NCI-H82 (cell line): ENCODE results near the gene WDR74.

ENCODE experiments used
- DNase-seq: peaks from one replicate; lab custom pipeline; 2025; lab: John Stamatoyannopoulos, UW

Gene WDR74

GRCh38 chr11:62792202-62792575 lies 47.2 kb downstream of the WDR74 start:
- DNase-seq = peak; percentile 73

- peak; percentile 84 for DNase-seq
These were observed 47.7 kb downstream of the WDR74 start, which contains the start of gene TMEM223 for GRCh38 chr11:62791501-62792201. Gene TMEM223, minus strand, starts transcription at chr11:62792006. Its CDS starts 12 bp downstream, at chr11:62791994.

GRCh38 chr11:62789576-62789975 lies 49.8 kb downstream of the WDR74 start:
- DNase-seq = no peak

GRCh38 chr11:62788991-62789390 lies 50.4 kb downstream of the WDR74 start:
- peak; percentile 5 for DNase-seq

GRCh38 chr11:62787005-62787759 lies 52.2 kb downstream of the WDR74 start, which contains the start of gene TMEM179B:
Gene TMEM179B, plus strand, starts transcription at chr11:62787402. Its CDS starts 30 bp downstream, at chr11:62787432.
- peak; percentile 99 for DNase-seq

GRCh38 chr11:62786318-62787004 lies 52.9 kb downstream of the WDR74 start:
- DNase-seq = peak; percentile 87
